Suprapubic skin (tissue), 3 donors: ENCODE data around the gene GGN.

ENCODE experiments used
- CTCF ChIP-seq, 2 donors: fragments of 200-600 bp in 1 of 2; fragments of 450-650 bp in 1 of 2; sonication (generic) in 1 of 2; IDR thresholded peaks; one replicate each; pipeline ENCODE4 v1.5.1; 2016 to 2019; ENCODE audit warnings: antibody characterized with exemption in 2 of 2, mild to moderate bottlenecking in 1 of 2, moderate library complexity in 1 of 2
- POLR2AphosphoS5 ChIP-seq, 3 donors: sonication (generic); formaldehyde crosslinking; IDR thresholded peaks; one replicate each; pipeline ENCODE4 v1.6.1; 2017; ENCODE audit warnings: antibody characterized with exemption in 3 of 3

GRCh38 chr19:38369584-38369983 lies 18.2 kb downstream of the GGN start:
- no peak for TF ChIP-seq CTCF (IDR thresholded peaks at IDR 0.05)
- no peak for TF ChIP-seq POLR2AphosphoS5 (IDR thresholded peaks at IDR 0.05)
